GM23248 (cell line): ENCODE data around the gene LUC7L3.

ENCODE experiments used
- EZH2 ChIP-seq: fragments of 200-600 bp; sonication (generic); IDR thresholded peaks from 2 replicates; pipeline ENCODE4 v1.6.1; 2018; ENCODE audit warnings: antibody characterized with exemption, mild to moderate bottlenecking; ENCODE audit not compliant: insufficient read depth, poor library complexity, severe bottlenecking
- EZH2phosphoT487 ChIP-seq: fragments of 200-600 bp; sonication (generic); IDR thresholded peaks from 2 replicates; pipeline ENCODE4 v1.6.1; 2018; ENCODE audit warnings: antibody characterized with exemption, moderate library complexity, mild to moderate bottlenecking, low read depth; ENCODE audit not compliant: insufficient read depth

DNA sequence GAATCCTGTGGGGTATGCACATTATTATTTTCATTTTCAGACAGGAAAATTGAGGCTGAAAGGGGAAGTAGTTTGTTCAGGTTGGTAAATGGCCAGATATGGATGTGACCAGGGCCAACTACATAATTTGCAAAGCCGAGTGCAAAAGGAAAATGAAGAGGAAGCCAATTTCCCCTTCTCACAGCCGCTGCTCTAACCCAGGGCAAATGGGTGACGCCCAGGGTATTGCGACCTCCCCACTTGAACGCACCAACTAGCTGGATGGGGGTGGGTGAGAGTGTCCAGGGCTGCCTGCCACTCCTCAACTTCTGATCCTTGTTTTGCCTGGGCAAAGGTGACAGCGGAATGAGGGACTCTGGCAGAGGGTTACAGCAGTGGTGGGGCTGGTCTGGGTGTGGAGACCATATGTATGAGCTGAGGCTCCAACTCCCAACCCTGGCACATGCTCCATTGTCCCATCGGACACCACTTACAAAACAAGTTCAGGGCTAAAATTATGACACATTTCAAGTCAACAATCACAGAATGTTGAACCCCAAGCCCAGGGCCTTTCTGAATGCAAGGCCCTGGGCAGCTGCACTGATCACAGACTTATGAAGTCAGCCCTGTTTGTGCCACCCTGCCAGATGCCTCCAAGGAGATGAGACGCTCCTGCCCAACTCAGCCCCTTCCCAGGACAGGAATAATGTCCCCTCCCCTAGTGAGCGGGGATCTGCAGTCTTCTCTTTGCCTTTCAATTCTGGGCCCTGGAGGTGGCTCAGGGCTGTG lies 46.2 kb downstream of the LUC7L3 start:
- TF ChIP-seq EZH2 (no peak), EZH2phosphoT487 (no peak)
